Measurements from ENCODE around the gene SLC7A9.
"Not testable (repeated sequence)": the region's sequence is repeated elsewhere in the genome, so short reads cannot be mapped to it uniquely, and the experiment has no call there.

SLC7A9 gene

DNA sequence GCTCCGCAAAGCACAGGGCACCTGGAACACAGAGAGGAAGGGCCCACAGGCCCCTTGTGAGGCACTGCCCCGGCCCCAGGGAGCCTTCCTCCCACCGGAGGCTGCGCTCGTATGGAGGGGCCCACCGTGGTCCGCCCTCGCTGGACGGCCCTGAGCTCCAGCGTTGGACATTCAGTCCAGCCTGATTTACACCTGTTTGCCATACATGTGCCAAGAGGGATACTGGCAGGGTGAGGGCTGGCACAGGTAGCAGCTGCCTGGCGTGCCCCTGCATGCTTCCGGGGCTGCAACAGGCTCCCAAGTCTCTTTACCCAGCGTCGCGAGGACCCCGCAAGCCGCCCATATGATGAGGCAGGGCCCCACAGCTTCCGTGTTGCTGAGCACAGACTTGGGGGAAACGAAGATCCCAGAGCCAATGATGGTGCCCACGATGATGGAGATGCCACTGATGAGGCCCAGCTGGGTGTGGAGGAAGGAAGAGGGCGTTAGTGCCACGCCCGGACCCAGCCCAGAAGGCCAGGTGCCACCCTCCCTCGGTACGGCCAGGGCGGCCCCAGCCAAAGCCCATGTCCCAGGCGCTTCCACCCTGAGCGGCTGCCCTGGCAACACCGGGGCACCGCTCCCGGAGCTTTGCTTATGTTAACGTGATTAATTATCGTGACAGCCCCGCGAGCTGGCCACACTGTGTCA, 5.1 kb downstream of the SLC7A9 start:
- no peak for DNase-seq (ENCODE audit: low read depth in 1 of 2, low spot score in 1 of 2)

DNA sequence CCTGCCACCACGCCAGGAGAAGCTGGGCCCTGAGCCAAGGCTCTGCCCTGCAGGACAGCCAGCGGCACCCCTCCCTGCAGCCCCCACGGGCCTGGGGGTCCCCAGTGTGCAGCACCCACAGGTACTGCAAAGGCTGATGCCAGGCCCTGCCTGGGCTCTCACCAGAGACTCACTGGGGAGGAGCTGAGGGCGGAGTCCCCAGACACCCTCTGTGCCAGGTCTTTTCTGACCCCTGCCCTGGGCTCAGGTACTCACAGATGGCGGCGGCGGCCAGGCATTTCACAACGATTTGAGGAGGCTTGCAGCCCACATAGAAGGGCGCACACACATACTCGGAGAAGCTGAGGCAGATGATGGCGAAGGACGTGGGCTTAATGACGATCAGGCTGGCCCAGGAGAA, 5.7 kb downstream of the SLC7A9 start:
- no peak for DNase-seq (ENCODE audit: low read depth in 1 of 2, low spot score in 1 of 2)

GRCh38 chr19:32863301-32863700, 6.3 kb downstream of the SLC7A9 start:
- no peak for DNase-seq (ENCODE audit: low read depth in 1 of 2, low spot score in 1 of 2)

DNA sequence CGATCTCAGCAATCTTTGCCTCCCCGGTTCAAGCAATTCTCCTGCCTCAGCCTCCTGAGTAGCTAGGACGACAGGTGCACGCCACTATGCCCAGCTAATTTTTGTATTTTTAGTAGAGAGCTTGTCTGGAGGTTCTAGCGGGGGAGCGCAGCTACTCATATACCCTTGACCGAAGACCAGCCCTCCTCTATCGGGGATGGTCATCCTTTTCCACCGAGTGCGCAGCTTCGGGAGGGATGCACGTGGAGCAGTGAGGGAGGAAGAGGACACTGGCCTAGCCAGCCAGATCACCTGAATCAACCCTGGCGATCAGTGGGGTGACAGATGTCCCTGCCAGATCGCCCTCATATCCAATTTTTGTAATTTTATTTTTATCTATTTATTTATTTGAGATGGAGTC, 6.8 kb downstream of the SLC7A9 start:
- no peak for DNase-seq (ENCODE audit: low read depth in 1 of 2, low spot score in 1 of 2)

- no peak for DNase-seq (ENCODE audit: low read depth in 1 of 2, low spot score in 1 of 2)
Observed at GRCh38 chr19:32862173-32862572, 7.4 kb downstream of the SLC7A9 start.

DNA sequence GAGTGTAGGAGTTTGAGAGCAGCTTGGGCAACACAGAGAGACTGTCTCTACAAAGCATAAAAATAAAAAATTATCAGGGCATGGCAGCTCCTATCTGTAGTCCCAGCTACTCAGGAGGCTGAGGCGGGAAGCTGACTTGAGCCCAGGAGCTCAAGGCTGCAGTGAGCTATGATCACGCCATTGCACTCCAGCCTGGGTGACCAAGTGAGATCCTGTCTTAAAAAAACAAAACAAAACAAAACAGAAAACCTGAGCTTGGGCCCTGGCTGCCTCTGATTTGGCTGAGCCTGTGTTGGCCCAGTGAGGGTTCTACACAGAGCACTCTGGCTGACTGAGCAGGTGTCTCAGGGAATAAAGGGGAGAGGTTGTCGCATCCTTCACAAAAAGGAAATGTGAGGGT, 8.0 kb downstream of the SLC7A9 start:
- DNase-seq (ENCODE audit: low read depth in 1 of 2, low spot score in 1 of 2) = no peak

DNA sequence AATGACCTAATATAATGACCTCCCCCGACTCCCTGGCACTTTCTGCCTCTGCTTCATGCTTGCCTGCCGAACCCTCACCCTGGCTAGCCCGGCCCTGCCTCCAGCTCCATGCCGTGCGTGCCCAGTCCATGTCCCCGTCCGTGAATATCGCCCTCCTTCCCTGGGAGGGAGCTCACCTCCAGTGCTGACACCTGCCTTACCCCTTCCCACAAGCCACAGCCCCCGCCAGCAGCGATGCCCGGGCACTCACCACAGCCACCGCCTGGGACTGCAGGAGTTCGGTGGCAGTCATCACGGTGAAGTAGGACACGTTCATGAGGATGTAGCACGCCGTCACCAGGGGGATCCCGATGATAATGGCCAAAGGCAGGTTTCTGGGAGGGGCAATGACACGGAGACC, 10.0 kb downstream of the SLC7A9 start:
- no peak for DNase-seq (ENCODE audit: low read depth in 1 of 2, low spot score in 1 of 2)

DNA sequence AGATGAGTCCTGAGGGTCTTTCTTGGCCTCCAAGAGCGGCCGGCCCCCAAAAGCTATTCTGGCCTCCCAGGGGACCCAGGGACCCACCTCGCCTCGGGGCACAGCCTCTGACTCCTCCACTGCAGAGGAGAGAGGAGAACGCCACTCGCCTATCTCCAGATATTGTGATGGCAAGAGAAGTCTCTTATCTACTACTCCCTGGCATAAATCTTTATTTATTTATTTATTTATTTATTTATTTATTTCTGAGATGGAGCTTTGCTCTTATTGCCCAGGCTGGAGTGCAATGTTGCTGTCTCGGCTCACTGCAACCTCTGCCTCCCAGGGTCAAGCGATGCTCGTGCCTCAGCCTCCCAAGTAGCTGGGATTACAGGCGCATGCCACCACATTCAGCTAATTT, 11.0 kb downstream of the SLC7A9 start:
- DNase-seq (ENCODE audit: low read depth in 1 of 2, low spot score in 1 of 2) = no peak

DNA sequence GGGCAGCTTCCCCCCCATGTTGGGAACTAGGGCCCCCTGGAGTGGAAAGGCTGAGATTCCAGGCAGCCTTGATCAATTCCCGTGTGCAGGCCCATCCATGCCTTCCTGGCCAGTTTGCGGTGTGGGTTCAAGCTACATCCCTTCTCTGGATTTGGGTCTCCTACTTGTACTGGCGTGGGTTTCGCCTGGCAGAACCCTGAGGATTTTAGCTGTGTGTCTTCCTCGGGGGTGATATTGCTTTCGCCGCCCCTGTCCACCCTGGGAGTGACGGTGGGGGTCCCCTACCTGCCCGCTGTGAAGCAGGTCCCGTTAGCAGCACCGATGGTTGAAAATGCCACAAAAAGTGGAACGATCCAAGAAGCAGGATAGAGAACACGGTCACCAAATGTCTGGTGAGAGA, 11.4 kb downstream of the SLC7A9 start:
- no peak for DNase-seq (ENCODE audit: low read depth in 1 of 2, low spot score in 1 of 2)

GRCh38 chr19:32857584-32857983, 12.0 kb downstream of the SLC7A9 start:
- no peak for DNase-seq (ENCODE audit: low read depth in 1 of 2, low spot score in 1 of 2)

DNA sequence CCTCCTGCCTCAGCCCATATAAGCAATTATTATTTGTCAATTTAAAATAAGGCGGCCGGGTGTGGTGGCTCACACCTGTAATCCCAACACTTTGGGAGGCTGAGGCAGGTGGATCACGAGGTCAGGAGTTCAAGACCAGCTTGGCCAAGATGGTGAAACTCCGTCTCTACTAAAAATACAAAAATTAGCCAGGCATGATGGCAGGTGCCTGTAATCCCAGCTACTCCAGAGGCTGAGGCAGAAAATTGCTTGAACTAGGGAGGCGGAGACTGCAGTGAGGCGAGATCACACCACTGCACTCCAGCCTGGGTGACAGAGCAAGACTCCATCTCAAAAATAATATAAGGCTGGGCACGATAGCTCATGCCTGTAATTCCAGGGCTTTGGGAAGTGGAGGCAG, 12.7 kb downstream of the SLC7A9 start:
- not testable (repeated sequence) for DNase-seq (ENCODE audit: low read depth in 1 of 2, low spot score in 1 of 2)

GRCh38 chr19:32852216-32852615, 17.4 kb downstream of the SLC7A9 start:
- DNase-seq (ENCODE audit: low read depth in 1 of 2, low spot score in 1 of 2) = no peak

DNA sequence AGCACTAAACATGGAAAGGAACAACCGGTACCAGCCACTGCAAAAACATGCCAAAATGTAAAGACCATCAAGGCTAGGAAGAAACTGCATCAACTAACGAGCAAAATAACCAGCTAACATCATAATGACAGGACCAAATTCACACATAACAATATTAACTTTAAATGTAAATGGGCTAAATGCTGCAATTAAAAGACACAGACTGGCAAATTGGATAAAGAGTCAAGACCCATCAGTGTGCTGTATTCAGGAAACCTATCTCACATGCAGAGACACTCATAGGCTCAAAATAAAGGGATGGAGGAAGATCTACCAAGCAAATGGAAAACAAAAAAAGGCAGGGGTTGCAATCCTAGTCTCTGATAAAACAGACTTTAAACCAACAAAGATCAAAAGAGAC, 21.5 kb downstream of the SLC7A9 start:
- DNase-seq (ENCODE audit: low read depth in 1 of 2, low spot score in 1 of 2) = not testable (repeated sequence)

- DNase-seq (ENCODE audit: low read depth in 1 of 2, low spot score in 1 of 2) = no peak
Observed at GRCh38 chr19:32843716-32844245, 25.8 kb downstream of the SLC7A9 start.

GRCh38 chr19:32842061-32842460, 27.5 kb downstream of the SLC7A9 start:
- DNase-seq (ENCODE audit: low read depth in 1 of 2, low spot score in 1 of 2) = no peak

DNA sequence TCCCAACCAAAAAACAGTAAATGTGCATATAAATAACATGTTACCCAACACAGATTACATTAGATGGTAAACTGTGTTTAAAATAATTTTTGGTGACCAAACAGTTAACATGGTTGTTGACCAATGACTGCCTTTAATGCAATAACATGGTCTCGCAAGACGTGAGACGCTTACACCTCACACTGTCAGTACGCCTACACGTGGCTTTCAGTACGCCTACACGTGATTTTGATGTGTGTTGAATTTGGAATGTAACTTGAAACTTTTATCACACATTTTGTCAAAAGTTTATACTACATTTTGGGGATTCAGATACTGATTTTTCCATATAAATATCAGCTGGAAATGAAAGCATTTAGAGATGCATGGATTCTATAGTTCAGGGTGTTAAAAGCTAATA, 32.0 kb downstream of the SLC7A9 start:
- no peak for DNase-seq (ENCODE audit: low read depth in 1 of 2, low spot score in 1 of 2)

- DNase-seq (ENCODE audit: low read depth in 1 of 2, low spot score in 1 of 2) = not testable (repeated sequence)
Observed at GRCh38 chr19:32833388-32833787, 36.2 kb downstream of the SLC7A9 start.

DNA sequence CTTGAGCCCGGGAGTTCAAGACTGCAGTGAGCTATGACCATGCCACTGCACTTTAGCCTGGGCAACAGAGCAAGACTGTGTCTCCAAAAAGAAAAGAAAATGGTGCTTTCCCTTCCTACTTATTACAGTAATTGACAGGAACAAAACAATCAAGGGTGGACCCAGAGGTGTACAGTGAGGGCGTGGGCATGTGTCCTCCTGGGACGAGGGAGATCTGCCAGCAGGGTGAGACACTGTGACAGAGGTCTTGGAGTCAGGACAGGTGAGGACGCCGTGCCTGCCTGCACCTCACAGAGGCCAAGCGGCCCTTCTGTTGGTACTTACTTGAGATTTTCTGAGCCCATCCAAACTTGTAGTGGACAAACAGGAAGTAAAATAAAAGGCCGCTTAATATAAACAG, 36.7 kb downstream of the SLC7A9 start:
- not testable (repeated sequence) for DNase-seq (ENCODE audit: low read depth in 1 of 2, low spot score in 1 of 2)

- DNase-seq (ENCODE audit: low read depth in 1 of 2, low spot score in 1 of 2) = not testable (repeated sequence)
Observed at GRCh38 chr19:32832094-32832493, 37.5 kb downstream of the SLC7A9 start.

DNA sequence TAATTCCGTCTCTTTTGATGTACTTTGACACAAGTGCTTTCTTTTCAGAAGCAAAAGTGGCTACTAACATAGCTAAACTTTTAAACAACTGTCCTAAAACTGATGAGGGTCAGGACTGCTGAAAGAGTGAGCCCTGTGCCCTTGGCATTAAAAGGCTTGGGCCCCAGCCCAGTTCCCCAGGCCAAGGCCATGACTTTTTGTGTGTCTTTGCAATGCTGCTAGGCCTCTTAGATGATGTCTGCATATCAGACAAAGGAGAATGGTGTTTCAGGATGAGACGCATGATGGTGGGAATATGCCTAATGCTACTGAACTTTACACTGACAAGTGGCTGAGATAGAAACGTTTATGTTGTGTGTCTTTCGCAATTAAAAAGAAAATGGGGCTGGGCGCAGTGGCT, 38.0 kb downstream of the SLC7A9 start:
- no peak for DNase-seq (ENCODE audit: low read depth in 1 of 2, low spot score in 1 of 2)

GRCh38 chr19:32830231-32831014, 39.1 kb downstream of the SLC7A9 start:
- no peak for DNase-seq (ENCODE audit: low read depth in 1 of 2, low spot score in 1 of 2)

- no peak for DNase-seq (ENCODE audit: low read depth in 1 of 2, low spot score in 1 of 2)
Observed at GRCh38 chr19:32829345-32829896, 40.1 kb downstream of the SLC7A9 start.

All from activated T-helper 1 cell treated with anti-CD3 and anti-CD28 coated beads, Interleukin-2, amount 50 U/mL, for 16 hours (primary cell).